ENCODE measurements around the gene POLE.

Gene POLE

DNA sequence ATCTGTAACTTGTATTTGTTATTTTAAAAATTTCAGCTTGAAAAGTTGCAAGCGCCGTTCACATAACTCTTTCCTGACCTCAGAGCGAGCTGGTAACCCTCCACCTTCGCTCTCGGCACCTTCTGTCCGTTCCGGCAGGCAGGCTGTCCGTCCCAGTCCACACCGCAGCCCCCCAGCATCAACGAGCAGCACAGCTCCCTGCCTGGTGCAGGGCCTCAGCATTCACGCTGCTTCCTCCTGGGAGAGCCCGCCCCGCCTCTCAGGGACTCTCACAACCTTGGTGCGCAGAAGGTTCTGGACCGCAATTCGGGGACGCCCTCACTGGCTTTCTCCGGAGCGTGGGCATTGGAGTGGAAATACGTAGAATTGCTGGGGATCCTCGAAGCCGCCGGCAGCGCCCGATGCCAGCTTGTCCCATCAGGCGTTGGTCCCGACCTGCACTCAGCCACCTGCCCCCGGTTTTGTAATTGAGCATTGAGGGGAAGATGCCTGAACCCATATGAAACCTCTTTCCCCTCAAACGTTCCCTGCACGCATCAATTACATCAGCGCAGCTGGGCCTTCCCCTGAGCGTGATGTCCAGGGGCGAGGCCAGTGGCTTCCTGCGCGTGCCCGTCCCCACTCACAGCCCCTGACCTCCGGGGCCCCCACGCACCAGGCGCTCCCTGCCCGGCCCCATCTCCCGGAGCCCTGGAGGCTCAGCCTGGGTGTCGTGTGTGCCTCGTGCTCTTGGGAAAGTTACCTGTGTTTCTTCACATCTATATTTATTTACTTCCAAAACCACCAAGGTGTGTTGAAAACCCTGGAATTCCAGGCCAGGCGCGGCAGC, 95.8 kb downstream of the POLE start:
- TF ChIP-seq NFIC (IDR thresholded peaks at IDR 0.05) (no peak), EGR1 (IDR thresholded peaks at IDR 0.05) (no peak), TAF1 (IDR thresholded peaks at IDR 0.05; ENCODE audit: low read depth) (no peak)

DNA sequence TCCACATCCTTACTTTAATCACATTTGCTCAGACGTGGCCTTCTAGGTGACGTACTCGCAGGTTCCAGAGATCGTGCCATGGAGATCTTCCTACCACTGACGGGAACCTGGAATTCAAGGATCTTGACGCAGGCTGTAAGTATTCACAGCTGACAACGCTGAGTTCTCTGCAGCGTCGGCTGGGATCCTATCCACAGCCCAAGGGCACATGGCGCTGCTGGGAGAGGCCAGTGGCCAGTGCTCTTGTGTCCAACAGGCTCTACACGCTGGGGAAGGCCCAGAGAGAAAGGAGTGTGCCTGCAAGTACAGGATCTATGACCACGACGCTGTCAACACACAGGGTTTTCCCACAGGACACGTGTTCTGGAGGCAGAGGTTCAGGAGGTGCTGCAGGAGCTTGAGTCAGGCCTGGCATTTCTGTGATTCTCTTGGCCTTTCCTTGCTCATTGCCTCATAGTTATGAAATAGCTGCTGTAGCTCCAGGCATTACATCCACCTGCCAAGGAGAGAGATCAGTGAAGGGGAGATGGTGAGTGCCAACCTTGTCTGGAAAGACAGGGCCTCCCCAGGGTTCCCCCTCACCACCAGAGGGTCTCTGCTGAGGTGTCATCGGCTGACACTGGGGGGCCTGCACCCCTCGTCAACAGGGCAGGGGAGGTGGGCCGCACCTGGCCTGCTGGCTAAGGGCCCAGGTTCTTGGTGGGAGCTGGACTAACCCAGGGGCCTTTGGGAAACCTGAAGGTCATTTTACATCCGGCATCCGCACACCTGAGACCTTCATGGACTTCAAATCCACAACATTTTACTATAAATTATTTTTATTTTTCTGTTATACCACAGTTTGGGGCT, 98.1 kb downstream of the POLE start:
- TF ChIP-seq, protein P1, sequence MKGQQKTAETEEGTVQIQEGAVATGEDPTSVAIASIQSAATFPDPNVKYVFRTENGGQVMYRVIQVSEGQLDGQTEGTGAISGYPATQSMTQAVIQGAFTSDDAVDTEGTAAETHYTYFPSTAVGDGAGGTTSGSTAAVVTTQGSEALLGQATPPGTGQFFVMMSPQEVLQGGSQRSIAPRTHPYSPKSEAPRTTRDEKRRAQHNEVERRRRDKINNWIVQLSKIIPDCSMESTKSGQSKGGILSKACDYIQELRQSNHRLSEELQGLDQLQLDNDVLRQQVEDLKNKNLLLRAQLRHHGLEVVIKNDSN (IDR thresholded peaks at IDR 0.05), result no peak
- TF ChIP-seq FOXM1 (IDR thresholded peaks at IDR 0.05; ENCODE audit: borderline replicate concordance, low read depth) (no peak), EP300 (IDR thresholded peaks at IDR 0.05; ENCODE audit: borderline replicate concordance) (no peak), TAF1 (IDR thresholded peaks at IDR 0.05; ENCODE audit: low read depth) (no peak), CEBPB (IDR thresholded peaks at IDR 0.05) (no peak), TCF12 (IDR thresholded peaks at IDR 0.05; ENCODE audit: low read depth) (no peak), YY1 (IDR thresholded peaks at IDR 0.05; ENCODE audit: low read depth) (no peak), MAX (IDR thresholded peaks at IDR 0.05) (no peak), ZBTB7A (IDR thresholded peaks at IDR 0.05; ENCODE audit: low read depth) (no peak)
- TF ChIP-seq, protein P2, sequence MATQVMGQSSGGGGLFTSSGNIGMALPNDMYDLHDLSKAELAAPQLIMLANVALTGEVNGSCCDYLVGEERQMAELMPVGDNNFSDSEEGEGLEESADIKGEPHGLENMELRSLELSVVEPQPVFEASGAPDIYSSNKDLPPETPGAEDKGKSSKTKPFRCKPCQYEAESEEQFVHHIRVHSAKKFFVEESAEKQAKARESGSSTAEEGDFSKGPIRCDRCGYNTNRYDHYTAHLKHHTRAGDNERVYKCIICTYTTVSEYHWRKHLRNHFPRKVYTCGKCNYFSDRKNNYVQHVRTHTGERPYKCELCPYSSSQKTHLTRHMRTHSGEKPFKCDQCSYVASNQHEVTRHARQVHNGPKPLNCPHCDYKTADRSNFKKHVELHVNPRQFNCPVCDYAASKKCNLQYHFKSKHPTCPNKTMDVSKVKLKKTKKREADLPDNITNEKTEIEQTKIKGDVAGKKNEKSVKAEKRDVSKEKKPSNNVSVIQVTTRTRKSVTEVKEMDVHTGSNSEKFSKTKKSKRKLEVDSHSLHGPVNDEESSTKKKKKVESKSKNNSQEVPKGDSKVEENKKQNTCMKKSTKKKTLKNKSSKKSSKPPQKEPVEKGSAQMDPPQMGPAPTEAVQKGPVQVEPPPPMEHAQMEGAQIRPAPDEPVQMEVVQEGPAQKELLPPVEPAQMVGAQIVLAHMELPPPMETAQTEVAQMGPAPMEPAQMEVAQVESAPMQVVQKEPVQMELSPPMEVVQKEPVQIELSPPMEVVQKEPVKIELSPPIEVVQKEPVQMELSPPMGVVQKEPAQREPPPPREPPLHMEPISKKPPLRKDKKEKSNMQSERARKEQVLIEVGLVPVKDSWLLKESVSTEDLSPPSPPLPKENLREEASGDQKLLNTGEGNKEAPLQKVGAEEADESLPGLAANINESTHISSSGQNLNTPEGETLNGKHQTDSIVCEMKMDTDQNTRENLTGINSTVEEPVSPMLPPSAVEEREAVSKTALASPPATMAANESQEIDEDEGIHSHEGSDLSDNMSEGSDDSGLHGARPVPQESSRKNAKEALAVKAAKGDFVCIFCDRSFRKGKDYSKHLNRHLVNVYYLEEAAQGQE (IDR thresholded peaks at IDR 0.05; ENCODE audit: low read depth), result no peak

GRCh38 chr12:132588319-132588718, 98.8 kb downstream of the POLE start:
- TF ChIP-seq TEAD4 (IDR thresholded peaks at IDR 0.05), result no peak
- TF ChIP-seq ZBTB7A (IDR thresholded peaks at IDR 0.05; ENCODE audit: low read depth), result no peak
- TF ChIP-seq CEBPB (IDR thresholded peaks at IDR 0.05), result no peak
- TF ChIP-seq EGR1 (IDR thresholded peaks at IDR 0.05), result no peak
- no peak for TF ChIP-seq TCF12 (IDR thresholded peaks at IDR 0.05; ENCODE audit: low read depth)
- no peak for TF ChIP-seq NFIC (IDR thresholded peaks at IDR 0.05)
- TF ChIP-seq RAD21 (IDR thresholded peaks at IDR 0.05; ENCODE audit: low read depth), result no peak
- no peak for TF ChIP-seq CREB1 (IDR thresholded peaks at IDR 0.05; ENCODE audit: low read depth)

- TF ChIP-seq CREB1 (IDR thresholded peaks at IDR 0.05; ENCODE audit: low read depth) (no peak), TEAD4 (IDR thresholded peaks at IDR 0.05) (no peak), FOXM1 (IDR thresholded peaks at IDR 0.05; ENCODE audit: borderline replicate concordance, low read depth) (no peak), MAX (IDR thresholded peaks at IDR 0.05) (no peak)
These were observed 99.4 kb downstream of the POLE start for GRCh38 chr12:132587781-132588180.

- TF ChIP-seq RAD21 (IDR thresholded peaks at IDR 0.05; ENCODE audit: low read depth), result no peak
- TF ChIP-seq, protein P2 (IDR thresholded peaks at IDR 0.05; ENCODE audit: low read depth), result no peak
These were observed 100.2 kb downstream of the POLE start for GRCh38 chr12:132586929-132587328.

DNA sequence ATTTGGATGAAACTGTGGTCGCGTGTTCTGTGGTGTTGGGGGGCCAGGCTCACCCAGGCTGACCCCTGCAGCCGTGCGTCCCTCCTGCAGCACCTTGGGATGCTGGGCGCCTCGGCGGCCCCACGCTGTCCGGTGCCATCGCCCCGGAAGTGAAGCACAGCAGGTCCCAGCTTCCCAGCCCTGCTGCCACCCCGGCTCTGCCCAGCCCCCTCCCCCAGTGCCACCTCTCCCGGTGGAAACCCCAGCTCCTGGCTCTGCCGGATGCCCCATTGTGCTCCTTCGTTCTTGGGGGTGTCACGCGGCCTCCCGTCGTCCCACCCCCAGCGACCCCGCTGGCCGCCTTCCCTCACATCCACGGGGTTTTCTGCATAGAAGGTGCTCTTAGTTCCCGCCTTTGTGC, 102.0 kb downstream of the POLE start:
- TF ChIP-seq TCF12 (IDR thresholded peaks at IDR 0.05; ENCODE audit: low read depth) (no peak), TAF1 (IDR thresholded peaks at IDR 0.05; ENCODE audit: low read depth) (no peak), FOXM1 (IDR thresholded peaks at IDR 0.05; ENCODE audit: borderline replicate concordance, low read depth) (no peak), EGR1 (IDR thresholded peaks at IDR 0.05) (no peak), ZBTB7A (IDR thresholded peaks at IDR 0.05; ENCODE audit: low read depth) (no peak), EP300 (IDR thresholded peaks at IDR 0.05; ENCODE audit: borderline replicate concordance) (no peak), CREB1 (IDR thresholded peaks at IDR 0.05; ENCODE audit: low read depth) (no peak), RAD21 (IDR thresholded peaks at IDR 0.05; ENCODE audit: low read depth) (no peak), MAX (IDR thresholded peaks at IDR 0.05) (no peak), YY1 (IDR thresholded peaks at IDR 0.05; ENCODE audit: low read depth) (no peak)
- TF ChIP-seq, protein P2 (IDR thresholded peaks at IDR 0.05; ENCODE audit: low read depth), result no peak

All from Ishikawa (cell line).